OCI-LY3 (cell line): ENCODE data around the gene PRR7.

Experiments
- H2AFZ ChIP-seq: fragments of 200-600, 300-600 bp; shearing (Covaris generic); 2 replicates; pipeline ENCODE4 v1.6.0; 2014; ENCODE audit warnings: antibody characterized with exemption, low read depth, low read length
- H3K27ac ChIP-seq: fragments of 200-600, 300-600 bp; sonication (generic); 2 replicates; pipeline ENCODE4 v1.5.1; 2014; ENCODE audit warnings: mild to moderate bottlenecking, low read length, moderate library complexity, mixed read lengths
- H3K27me3 ChIP-seq: fragments of 200-600, 300-600 bp; sonication (generic); 2 replicates; pipeline ENCODE4 v1.6.1; 2014; ENCODE audit warnings: low read depth, low read length, mixed read lengths
- H3K36me3 ChIP-seq: fragments of 200-600, 300-600 bp; sonication (generic); replicated peaks from 2 replicates; pipeline ENCODE3; 2014; ENCODE audit warnings: low read depth, low read length, mixed read lengths
- H3K4me1 ChIP-seq: fragments of 300-600, 200-600 bp; sonication (generic); 2 replicates; pipeline ENCODE4 v1.6.1; 2014; ENCODE audit warnings: low read length, mixed read lengths
- H3K4me2 ChIP-seq: fragments of 200-600, 300-600 bp; sonication (generic); 2 replicates; pipeline ENCODE4 v1.6.1; 2014; ENCODE audit warnings: low read length, mixed read lengths
- H3K4me3 ChIP-seq: fragments of 300-600, 200-600 bp; sonication (generic); 2 replicates; pipeline ENCODE4 v1.5.1; 2014; ENCODE audit warnings: antibody characterized with exemption, mild to moderate bottlenecking, low read length, moderate library complexity
- H3K79me2 ChIP-seq: fragments of 300-600, 200-600 bp; shearing (Covaris generic); 2 replicates; pipeline ENCODE4 v1.6.1; 2014; ENCODE audit warnings: mild to moderate bottlenecking, low read length, mixed read lengths
- H3K9ac ChIP-seq: fragments of 300-600, 200-600 bp; shearing (Covaris generic); 2 replicates; pipeline ENCODE4 v1.6.0; 2014; ENCODE audit warnings: mild to moderate bottlenecking, low read length, moderate library complexity
- H3K9me3 ChIP-seq: fragments of 200-600, 300-600 bp; shearing (Covaris generic); 2 replicates; pipeline ENCODE4 v1.6.1; 2014; ENCODE audit warnings: low read length, mixed read lengths; ENCODE audit not compliant: insufficient read depth
- H4K20me1 ChIP-seq: fragments of 200-600, 300-600 bp; sonication (generic); 2 replicates; pipeline ENCODE4 v1.6.1; 2016; ENCODE audit warnings: low read length, mixed read lengths; ENCODE audit not compliant: insufficient read depth
- EZH2phosphoT487 ChIP-seq: fragments of 200-600 bp; shearing (Covaris generic); IDR thresholded peaks from 2 replicates; pipeline ENCODE4 v1.6.1; 2018; ENCODE audit warnings: antibody characterized with exemption, mixed run types, low read depth
- TF ChIP-seq, protein P1 (sequence below): fragments of 200-600, 300-600 bp; sonication (generic); IDR thresholded peaks from 2 replicates; pipeline ENCODE4 v1.5.1; 2014; ENCODE audit warnings: antibody characterized with exemption, low read length, low read depth

Gene PRR7

DNA sequence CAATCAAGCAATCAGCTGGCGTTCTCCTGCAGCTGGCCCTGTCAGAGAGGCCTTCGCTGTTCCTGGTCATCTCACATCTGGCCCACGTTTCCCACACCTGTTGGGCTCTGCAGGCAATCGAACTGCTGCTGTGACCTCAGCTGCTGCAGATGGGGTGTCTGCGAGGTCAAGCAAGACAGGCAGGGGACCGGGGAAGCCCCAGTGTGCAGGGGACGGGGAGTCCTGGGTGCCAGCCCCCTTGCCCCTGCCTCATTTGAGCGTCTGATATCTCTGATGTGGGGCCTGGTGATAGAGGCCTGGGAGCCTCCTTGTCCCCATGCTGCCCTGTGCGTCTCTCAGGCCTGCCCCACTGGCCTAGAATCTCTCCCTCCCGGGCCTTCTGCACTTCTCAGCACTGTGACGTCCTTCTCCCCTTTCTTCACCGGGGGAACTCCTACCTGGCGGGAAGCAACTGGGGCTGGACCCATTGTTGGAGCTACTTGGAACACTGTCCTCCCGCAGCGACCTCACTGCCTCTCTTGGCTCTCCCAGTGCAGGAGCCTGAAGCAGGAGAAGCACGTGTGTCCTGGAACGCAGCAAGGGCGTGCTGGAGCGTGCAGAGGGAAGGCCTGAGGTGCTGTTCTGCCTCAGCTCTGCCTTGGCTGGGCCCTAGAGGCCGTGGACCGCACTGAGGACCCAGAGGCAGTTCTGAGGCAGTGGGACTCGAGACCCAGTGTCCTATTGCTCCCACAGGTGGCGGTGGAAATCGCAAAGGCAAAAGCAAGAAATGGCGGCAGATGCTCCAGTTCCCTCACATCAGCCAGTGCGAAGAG is 16.3 kb upstream of the PRR7 start:
- TF ChIP-seq, protein P1, sequence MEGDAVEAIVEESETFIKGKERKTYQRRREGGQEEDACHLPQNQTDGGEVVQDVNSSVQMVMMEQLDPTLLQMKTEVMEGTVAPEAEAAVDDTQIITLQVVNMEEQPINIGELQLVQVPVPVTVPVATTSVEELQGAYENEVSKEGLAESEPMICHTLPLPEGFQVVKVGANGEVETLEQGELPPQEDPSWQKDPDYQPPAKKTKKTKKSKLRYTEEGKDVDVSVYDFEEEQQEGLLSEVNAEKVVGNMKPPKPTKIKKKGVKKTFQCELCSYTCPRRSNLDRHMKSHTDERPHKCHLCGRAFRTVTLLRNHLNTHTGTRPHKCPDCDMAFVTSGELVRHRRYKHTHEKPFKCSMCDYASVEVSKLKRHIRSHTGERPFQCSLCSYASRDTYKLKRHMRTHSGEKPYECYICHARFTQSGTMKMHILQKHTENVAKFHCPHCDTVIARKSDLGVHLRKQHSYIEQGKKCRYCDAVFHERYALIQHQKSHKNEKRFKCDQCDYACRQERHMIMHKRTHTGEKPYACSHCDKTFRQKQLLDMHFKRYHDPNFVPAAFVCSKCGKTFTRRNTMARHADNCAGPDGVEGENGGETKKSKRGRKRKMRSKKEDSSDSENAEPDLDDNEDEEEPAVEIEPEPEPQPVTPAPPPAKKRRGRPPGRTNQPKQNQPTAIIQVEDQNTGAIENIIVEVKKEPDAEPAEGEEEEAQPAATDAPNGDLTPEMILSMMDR = no peak
- no peak for TF ChIP-seq EZH2phosphoT487
- H3K36me3 ChIP-seq = peaks cover 28% of the 10 kb centered on the region
- H2AFZ ChIP-seq = no peak overlapping the region
- peak overlapping the region; percentile 47; the same call in 1 of the 2 replicates for H3K9ac ChIP-seq
- H3K27ac ChIP-seq = peak overlapping the region; percentile 42
- H3K79me2 ChIP-seq = peaks cover 40% of the 10 kb centered on the region
- H3K9me3 ChIP-seq = no peaks in the 10 kb centered on the region
- H3K4me2 ChIP-seq = peak overlapping the region; percentile 97
- H3K4me1 ChIP-seq = peaks cover 51% of the 10 kb centered on the region
- H3K27me3 ChIP-seq = no peaks in the 10 kb centered on the region
- H3K4me3 ChIP-seq = peak overlapping the region; percentile 12; the same call in 1 of the 2 replicates
- H4K20me1 ChIP-seq = peaks cover 21% of the 10 kb centered on the region

DNA sequence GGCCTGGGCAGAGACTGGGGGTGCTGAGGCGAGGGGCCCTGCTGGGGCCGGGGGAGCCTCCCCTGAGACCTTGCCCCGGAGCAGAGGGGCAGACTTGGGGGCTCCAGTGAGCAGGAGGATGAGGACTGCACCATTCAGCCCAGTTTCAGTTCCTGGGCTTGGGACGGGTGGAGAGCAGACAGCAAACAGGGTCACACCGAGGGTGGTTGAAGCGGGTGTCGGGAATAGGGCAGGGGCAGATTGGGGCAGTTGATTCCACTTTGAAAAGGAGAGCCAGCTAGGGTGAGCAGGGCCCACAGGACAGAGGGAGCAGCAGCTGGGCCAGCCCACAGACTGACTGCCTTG is 15.7 kb upstream of the PRR7 start:
- peak overlapping the region; percentile 42 for H3K27ac ChIP-seq
- peak overlapping the region; percentile 21; the same call in 1 of the 2 replicates for H3K9ac ChIP-seq
- no peak overlapping the region for H2AFZ ChIP-seq
- H3K4me2 ChIP-seq = peak overlapping the region; percentile 97
- peaks cover 49% of the 10 kb centered on the region for H3K4me1 ChIP-seq
- H3K9me3 ChIP-seq = no peaks in the 10 kb centered on the region
- no peak for TF ChIP-seq EZH2phosphoT487
- TF ChIP-seq, protein P1 = no peak
- peaks cover 29% of the 10 kb centered on the region for H3K36me3 ChIP-seq
- peaks cover 40% of the 10 kb centered on the region for H3K79me2 ChIP-seq
- H3K4me3 ChIP-seq = peak overlapping the region; percentile 12; the same call in 1 of the 2 replicates
- H3K27me3 ChIP-seq = no peaks in the 10 kb centered on the region
- H4K20me1 ChIP-seq = peaks cover 21% of the 10 kb centered on the region

DNA sequence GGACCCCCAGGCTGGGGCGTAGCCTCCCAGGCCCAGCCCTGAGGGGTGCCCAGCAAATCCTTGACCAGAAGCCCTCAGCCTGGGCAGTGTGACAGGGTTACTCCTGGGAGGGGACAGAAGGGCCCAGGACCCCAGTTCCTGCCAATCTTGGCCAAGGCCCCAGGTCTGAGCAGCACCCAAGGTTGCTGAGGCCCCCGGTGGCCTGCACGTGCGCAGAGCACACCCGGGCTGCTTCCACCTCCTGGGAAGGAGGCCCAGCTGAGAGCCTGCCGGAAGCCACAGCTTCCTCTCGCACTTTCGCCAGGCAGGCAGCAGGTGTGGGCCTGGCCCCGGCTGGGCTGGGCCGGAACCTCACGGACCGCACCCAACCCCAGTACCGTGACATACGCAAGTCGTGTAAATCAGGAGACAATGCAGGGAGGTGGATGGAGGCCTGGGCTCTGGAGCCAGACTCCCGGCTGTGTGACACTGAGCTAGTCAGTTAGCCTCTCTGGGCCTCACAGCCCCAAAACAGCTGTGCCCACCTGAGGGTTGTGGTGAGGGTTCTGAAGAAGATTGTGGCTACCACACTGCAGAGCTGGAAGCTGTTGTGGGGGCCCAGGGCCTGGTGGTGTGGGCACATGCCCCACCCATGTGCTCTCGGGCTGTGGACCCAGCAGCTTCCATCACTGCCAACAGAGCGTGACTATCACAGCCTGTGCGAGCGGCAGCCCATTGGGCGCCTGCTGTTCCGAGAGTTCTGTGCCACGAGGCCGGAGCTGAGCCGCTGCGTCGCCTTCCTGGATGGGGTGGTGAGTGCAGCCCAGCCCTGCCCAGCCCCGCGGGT is 15.1 kb upstream of the PRR7 start:
- H3K27me3 ChIP-seq = no peaks in the 10 kb centered on the region
- H3K79me2 ChIP-seq = peaks cover 40% of the 10 kb centered on the region
- H4K20me1 ChIP-seq = peaks cover 21% of the 10 kb centered on the region
- no peaks in the 10 kb centered on the region for H3K9me3 ChIP-seq
- peaks cover 49% of the 10 kb centered on the region for H3K4me1 ChIP-seq
- no peak overlapping the region for H2AFZ ChIP-seq
- H3K9ac ChIP-seq = peak overlapping the region; percentile 21; the same call in 1 of the 2 replicates
- peaks cover 31% of the 10 kb centered on the region for H3K36me3 ChIP-seq
- H3K4me2 ChIP-seq = peak overlapping the region; percentile 97
- peak overlapping the region; percentile 12; the same call in 1 of the 2 replicates for H3K4me3 ChIP-seq
- peak overlapping the region; percentile 42 for H3K27ac ChIP-seq
- TF ChIP-seq EZH2phosphoT487 = no peak
- TF ChIP-seq, protein P1 = no peak
